T-helper 1 cell treated with Interleukin-12 subunit alpha and Interleukin-12 subunit beta and Interleukin-4 antibody, amounts not matched to agents 30 ng/mL and 1 ng/mL, for 36 hours (primary cell): Measurements from ENCODE around the gene TXLNG. TPM values are rescaled to one million over a fixed set of nuclear protein-coding genes. Genes with fewer than 3 reads are reported as not detected.
"Not testable (repeated sequence)": the region's sequence is repeated elsewhere in the genome, so short reads cannot be mapped to it uniquely, and the experiment has no call there.

ENCODE experiments used
- intact Hi-C: fragments of 100-400 bp; cut with micrococcal nuclease; formaldehyde crosslinking; loops from one replicate; pipeline ENCODE4 v1.15.1; 2024
- total RNA-seq: library from RNA; stranded (reverse); gene quantifications from 2 replicates; pipeline ENCODE4 v1.2.3, GENCODE V29; 2022

TXLNG gene
- total RNA-seq, result 12.6 and 13.0 TPM in 2 replicates

GRCh38 chrX:16786139-16786790 is at the start of gene TXLNG:
TXLNG (plus strand) TSS chrX:16786466; CDS start chrX:16786488, 22 bp downstream.
- intact Hi-C loops, result loop anchor here (1.0 to 10.0 kb wide), 11 partner anchors 67 to 1889 kb away; partner anchors contain the start of genes AP1S2, CA5B, CDKL5 and PIGA

DNA sequence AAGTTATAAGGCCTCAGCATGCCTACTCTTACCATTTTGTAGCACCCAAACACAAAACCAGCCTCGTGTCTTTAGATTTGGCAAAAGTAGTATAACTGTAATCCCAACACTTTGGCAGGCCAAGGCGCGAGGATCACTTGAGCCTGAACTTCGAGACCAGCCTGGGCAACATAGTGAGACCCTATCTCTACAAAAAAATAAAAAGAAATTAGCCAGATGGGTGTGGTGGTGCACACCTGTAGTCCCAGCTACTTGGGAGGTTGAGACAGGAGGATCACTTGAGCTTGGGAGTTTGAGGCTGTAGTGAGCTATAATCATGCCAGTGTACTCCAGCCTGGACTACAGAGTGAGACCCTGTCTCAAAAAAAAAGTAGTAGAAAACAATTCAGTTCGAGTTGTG is 49.2 kb upstream of the TXLNG start:
- intact Hi-C loops, result no loop called here

DNA sequence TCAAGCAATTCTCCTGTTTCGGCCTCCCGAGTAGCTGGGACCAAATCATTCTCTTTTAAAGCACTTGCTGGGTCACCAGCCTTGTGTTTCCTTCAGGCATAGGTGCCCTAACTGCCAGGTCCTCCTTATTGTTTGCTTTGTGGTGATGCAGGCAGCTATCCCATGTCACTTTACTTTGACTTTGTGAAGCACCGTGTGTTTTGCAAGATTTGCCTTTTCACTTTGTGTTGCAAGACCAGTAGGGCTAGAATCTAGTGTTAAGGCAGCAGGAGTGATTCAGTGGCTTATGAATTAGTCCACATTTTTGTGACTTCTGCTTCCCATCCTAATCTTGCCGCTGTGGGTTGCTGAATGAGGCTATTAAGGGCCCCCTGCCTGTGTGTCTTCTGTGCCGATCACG is 46.7 kb upstream of the TXLNG start:
- intact Hi-C loops, result no loop called here

- intact Hi-C loops, result no loop called here
Measured at GRCh38 chrX:16743604-16744325, 42.5 kb upstream of the TXLNG start.

DNA sequence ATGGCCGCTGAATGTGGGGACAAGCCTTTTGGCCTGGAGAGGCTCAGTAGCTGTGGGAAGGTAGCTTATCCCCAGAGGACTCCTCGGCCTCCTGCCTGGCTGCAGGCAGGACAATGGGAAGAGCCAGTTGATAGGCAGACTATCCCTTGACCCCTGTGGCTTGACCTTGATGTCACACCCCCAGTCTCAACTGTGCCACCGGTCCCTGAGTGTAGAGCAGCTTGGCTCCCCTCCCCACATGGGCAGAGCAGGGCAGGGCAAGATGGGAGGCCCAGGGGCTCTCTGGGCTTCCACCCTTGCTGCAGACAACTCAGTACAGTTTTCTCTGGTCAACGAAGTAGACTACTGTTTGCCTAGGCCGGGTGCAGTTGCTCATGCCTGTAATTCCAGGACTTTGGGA is 41.2 kb upstream of the TXLNG start:
- intact Hi-C loops, result no loop called here

- intact Hi-C loops, result no loop called here
Measured at GRCh38 chrX:16745659-16746058, 40.6 kb upstream of the TXLNG start.

- intact Hi-C loops, result no loop called here
Measured at GRCh38 chrX:16748425-16748824, 37.8 kb upstream of the TXLNG start.

DNA sequence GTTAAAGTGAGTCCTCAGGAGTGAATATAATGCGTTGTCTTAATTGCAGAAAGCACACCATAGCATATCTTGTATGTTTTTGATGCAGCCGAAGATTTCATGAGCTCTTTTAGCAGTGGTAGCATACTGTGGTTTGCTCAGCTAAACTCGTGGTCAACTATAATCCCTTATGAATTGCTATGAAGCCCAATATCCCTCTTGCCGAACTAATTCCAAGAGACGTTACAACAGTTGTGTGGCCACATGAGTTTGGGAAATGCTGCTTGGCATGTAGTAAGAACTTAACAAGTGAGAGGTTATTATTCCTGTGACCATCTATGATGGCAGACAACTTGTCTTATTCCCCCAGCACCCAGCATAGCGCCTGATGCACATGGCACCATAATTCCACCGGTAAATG is 36.1 kb upstream of the TXLNG start:
- intact Hi-C loops, result no loop called here

GRCh38 chrX:16754019-16754418 is 32.2 kb upstream of the TXLNG start:
- intact Hi-C loops, result no loop called here

GRCh38 chrX:16756724-16757123 is 29.5 kb upstream of the TXLNG start:
- intact Hi-C loops, result no loop called here

GRCh38 chrX:16761500-16761899 is 24.8 kb upstream of the TXLNG start:
- intact Hi-C loops, result not testable (repeated sequence)

DNA sequence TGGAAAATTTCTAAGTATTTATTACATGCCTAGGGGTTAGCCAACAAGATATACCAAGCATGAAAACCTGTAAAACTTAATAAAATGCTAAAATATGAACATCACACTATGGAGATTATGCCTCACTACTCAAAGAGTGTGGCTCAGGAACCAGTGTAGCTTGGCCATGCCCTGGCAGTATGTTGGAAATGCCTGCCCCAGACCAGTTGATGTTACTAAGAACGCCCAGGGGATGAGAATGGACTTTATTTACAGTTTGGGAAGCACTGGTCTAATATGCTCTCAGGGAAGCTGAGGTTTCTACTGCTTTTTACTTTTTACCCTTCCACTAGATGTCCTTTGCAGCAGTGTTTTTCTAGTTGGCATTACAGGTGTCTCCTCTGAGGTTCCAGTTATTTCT is 23.7 kb upstream of the TXLNG start:
- intact Hi-C loops, result no loop called here

DNA sequence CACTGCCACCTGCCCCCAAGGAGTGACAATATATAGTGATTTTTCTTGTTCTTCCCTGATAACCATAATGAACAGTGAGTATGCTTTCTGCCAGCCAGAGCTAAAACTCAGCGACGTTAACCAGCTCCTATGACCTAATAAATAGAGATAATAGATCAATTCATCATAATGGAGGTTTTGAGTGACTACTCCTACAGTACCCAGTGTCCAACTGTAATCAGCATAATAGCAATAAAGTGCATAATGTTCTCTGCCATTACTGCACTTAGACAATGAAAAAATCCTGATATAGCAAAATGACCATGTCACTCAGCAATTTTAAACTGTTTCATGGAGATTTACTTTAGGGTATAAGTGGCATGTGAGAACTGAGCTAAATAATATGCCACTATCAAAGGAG is 20.7 kb upstream of the TXLNG start:
- intact Hi-C loops, result no loop called here

- intact Hi-C loops, result no loop called here
Measured at GRCh38 chrX:16770970-16771482, 15.2 kb upstream of the TXLNG start.

- intact Hi-C loops, result no loop called here
Measured at GRCh38 chrX:16771483-16772398, 14.5 kb upstream of the TXLNG start.

- intact Hi-C loops, result no loop called here
Measured at GRCh38 chrX:16772460-16772859, 13.8 kb upstream of the TXLNG start.

GRCh38 chrX:16774746-16775145 is 11.5 kb upstream of the TXLNG start:
- intact Hi-C loops, result no loop called here

DNA sequence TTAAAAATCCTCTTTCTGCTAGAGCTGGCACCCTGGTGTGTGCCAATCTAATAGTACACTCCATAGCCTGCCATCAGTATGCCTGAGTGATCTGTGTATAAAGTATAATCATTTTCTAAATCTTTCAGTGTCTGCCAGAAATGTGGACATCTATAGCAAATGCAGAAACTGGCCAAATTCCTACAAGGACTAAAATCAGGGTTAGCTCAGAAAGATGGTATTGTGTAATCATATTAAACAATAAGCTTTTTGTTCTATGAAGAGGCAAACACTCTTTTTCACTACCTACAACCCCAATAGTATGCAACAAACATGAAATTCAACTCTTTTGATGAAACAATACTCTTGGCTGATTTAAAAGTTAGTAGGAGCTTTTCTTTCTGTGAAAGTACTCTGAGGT is 7.7 kb upstream of the TXLNG start:
- intact Hi-C loops, result no loop called here

DNA sequence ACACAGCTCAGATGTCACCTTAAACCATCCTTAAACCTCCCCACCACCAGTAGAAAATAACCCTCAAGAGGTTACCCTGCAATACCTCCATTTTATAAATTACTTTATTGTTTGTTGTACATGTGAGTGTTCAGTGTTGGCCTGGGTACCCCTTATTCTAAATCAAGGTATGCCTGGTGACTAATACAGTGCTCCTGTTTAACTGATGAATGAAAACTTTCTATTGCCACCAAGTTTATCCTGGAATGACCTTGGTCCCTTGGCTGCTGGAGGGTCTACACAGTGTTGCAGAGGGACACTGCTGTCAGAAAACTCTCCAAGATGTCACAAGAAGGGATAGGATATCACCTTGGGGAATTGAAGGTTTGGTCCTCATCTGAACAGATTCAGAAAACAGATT is 7.3 kb upstream of the TXLNG start:
- intact Hi-C loops, result no loop called here

- intact Hi-C loops, result loop anchor here (10.0 kb wide), 1 partner anchor 1895 kb away; the partner anchor contains the start of gene RS1
Measured at GRCh38 chrX:16779815-16780214, 6.5 kb upstream of the TXLNG start.

DNA sequence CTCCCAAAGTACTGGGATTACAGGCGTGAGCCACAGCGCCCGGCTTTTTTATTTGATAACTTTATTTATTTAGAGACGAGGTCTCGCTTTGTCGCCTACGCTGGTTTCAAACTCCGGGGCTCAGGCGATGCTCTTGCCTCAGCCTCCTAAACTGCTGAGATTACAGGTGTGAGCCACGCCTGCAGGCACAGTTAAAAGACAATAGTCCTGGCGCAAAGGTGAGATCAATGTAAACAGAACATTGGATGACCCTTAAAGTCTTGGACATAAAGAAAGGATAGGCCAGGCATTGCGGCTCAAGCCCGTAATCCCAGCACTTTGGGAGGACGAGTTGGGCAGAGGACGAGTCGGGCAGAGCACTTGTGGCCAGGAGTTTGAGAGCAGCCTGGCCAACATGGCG is 2.8 kb upstream of the TXLNG start:
- intact Hi-C loops, result loop anchor here (10.0 kb wide), 1 partner anchor 1891 kb away; the partner anchor contains the start of gene RS1
